ENCODE data around the gene SLC7A1.

GRCh38 chr13:29562786-29563438 is 32.6 kb downstream of the SLC7A1 start:
- TF ChIP-seq GTF2F1 (IDR thresholded peaks at IDR 0.05; ENCODE audit: low read length) (no peak), MAZ (IDR thresholded peaks at IDR 0.05; ENCODE audit: borderline replicate concordance, low read depth, low read length) (no peak), MAZ (CRISPR knock-in tag; IDR thresholded peaks at IDR 0.05; ENCODE audit: low read depth) (no peak), CHD4 (IDR thresholded peaks at IDR 0.05; ENCODE audit: borderline replicate concordance, low read length) (no peak), RFX5 (IDR thresholded peaks at IDR 0.05; ENCODE audit: low read depth, low read length) (no peak), ZNF274 (CRISPR knock-in tag; IDR thresholded peaks at IDR 0.05) (no peak)
